ENCODE measurements around the gene ANKRD28. TPM values are rescaled to one million over a fixed set of nuclear protein-coding genes. Genes with fewer than 3 reads are reported as not detected.

Gene ANKRD28
- total and polyA plus RNA-seq, 9 of the 15 experiments (the other 6 are each of a cell fraction or from before 2014, with no cell fraction given), result 11.7 to 66.0 (median 36.7) TPM

DNA sequence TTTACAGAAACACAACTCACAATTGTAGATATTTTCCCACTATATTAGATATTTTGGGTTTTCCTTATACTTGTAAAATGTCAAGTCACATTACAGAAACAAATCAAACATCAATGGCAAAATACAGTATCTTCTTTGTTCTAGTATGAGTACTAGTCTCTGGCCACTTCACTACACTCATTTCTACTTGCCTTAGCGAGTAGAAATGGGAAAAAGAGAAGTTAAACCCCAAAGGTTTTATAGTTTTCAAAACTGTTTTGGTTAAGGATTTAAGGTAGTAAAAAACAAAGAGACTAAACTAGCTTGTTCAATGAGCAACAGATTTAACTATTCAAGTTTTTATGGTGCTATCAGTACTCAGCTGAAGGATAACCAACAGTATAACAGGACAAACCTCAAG is 114.5 kb downstream of the ANKRD28 start:
- Histone ChIP-seq H3K9me3 (replicated peaks; ENCODE audit: control insufficient read depth, insufficient read depth, low read depth, low read length) (no peaks in the 10 kb centered on the region), H3K27me3 (ENCODE audit: control insufficient read depth in 2 of 2, insufficient read depth in 2 of 2, low read length in 2 of 2) (no peaks in the 10 kb centered on the region), H3K36me3 (ENCODE audit: control insufficient read depth, insufficient read depth, low read length) (peaks cover 66% of the 10 kb centered on the region), H3K4me2 (ENCODE audit: insufficient read depth, low read length) (no peak overlapping the region), H3K4me1 (replicated peaks in 1 of 2; ENCODE audit: control insufficient read depth in 2 of 2, insufficient read depth in 2 of 2, low read length in 2 of 2) (peaks cover 4 to 16% of the 10 kb centered on the region in 2 experiments; a peak in 2 of 5 replicates), H3K79me2 (ENCODE audit: control insufficient read depth, insufficient read depth, low read length) (no peaks in the 10 kb centered on the region), H3K27ac (ENCODE audit: extremely low read depth, low read depth, low read length) (no peak overlapping the region; the same call in 2 of the 3 replicates), H2AFZ (ENCODE audit: low read depth, low read length) (no peak overlapping the region), H4K20me1 (replicated peaks; ENCODE audit: control insufficient read depth, insufficient read depth, low read length) (no peaks in the 10 kb centered on the region), H3K4me3 (no peak overlapping the region), H3K9me1 (ENCODE audit: control insufficient read depth, insufficient read depth, low read length) (no peaks in the 10 kb centered on the region), H3K9ac (ENCODE audit: insufficient read depth in 1 of 2, low read depth in 2 of 2, low read length in 2 of 2) (no peak overlapping the region)
- DNase-seq (ENCODE audit: extremely low read depth in 1 of 4, low spot score in 3 of 4), result no peak
- CTCF ChIA-PET (ENCODE audit: low intra/inter-chr PET ratio), result no interaction called here
- ATAC-seq, result no peak; the same call in 2 of the 3 replicates
- no TSS peak for BruUV-seq (replicated peaks)
- POLR2A ChIA-PET, result interaction anchor here (0.6 to 1.2 kb wide), 2 partner anchors 10 to 564 kb away, joined by 3 to 4 read pairs; no protein-coding TSS in a partner anchor
- intact Hi-C loops (cut with micrococcal nuclease), result no loop called here
- WGBS (ENCODE audit: insufficient coverage, low coverage, missing lambda C conversion rate), result 90% methylated on average over 1 of the region's 1 CpG
- TF ChIP-seq RBM14 (IDR thresholded peaks at IDR 0.05; ENCODE audit: borderline replicate concordance, insufficient read depth, low read depth, low read length) (no peak), TSC22D4 (tag; IDR thresholded peaks at IDR 0.05) (no peak), GABPA (tag; conservative IDR thresholded peaks at IDR 0.05; ENCODE audit: low read depth) (0 out of 2 replicates have a peak, but pooled peaks have one; percentile 15), GTF2E2 (tag; IDR thresholded peaks at IDR 0.05) (0 out of 2 replicates have a peak, but pooled peaks have one; percentile 41)
- TF ChIP-seq, protein P1, sequence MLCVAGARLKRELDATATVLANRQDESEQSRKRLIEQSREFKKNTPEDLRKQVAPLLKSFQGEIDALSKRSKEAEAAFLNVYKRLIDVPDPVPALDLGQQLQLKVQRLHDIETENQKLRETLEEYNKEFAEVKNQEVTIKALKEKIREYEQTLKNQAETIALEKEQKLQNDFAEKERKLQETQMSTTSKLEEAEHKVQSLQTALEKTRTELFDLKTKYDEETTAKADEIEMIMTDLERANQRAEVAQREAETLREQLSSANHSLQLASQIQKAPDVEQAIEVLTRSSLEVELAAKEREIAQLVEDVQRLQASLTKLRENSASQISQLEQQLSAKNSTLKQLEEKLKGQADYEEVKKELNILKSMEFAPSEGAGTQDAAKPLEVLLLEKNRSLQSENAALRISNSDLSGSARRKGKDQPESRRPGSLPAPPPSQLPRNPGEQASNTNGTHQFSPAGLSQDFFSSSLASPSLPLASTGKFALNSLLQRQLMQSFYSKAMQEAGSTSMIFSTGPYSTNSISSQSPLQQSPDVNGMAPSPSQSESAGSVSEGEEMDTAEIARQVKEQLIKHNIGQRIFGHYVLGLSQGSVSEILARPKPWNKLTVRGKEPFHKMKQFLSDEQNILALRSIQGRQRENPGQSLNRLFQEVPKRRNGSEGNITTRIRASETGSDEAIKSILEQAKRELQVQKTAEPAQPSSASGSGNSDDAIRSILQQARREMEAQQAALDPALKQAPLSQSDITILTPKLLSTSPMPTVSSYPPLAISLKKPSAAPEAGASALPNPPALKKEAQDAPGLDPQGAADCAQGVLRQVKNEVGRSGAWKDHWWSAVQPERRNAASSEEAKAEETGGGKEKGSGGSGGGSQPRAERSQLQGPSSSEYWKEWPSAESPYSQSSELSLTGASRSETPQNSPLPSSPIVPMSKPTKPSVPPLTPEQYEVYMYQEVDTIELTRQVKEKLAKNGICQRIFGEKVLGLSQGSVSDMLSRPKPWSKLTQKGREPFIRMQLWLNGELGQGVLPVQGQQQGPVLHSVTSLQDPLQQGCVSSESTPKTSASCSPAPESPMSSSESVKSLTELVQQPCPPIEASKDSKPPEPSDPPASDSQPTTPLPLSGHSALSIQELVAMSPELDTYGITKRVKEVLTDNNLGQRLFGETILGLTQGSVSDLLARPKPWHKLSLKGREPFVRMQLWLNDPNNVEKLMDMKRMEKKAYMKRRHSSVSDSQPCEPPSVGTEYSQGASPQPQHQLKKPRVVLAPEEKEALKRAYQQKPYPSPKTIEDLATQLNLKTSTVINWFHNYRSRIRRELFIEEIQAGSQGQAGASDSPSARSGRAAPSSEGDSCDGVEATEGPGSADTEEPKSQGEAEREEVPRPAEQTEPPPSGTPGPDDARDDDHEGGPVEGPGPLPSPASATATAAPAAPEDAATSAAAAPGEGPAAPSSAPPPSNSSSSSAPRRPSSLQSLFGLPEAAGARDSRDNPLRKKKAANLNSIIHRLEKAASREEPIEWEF (CRISPR knock-in tag; IDR thresholded peaks at IDR 0.05), result no peak
- TF ChIP-seq, protein P2, sequence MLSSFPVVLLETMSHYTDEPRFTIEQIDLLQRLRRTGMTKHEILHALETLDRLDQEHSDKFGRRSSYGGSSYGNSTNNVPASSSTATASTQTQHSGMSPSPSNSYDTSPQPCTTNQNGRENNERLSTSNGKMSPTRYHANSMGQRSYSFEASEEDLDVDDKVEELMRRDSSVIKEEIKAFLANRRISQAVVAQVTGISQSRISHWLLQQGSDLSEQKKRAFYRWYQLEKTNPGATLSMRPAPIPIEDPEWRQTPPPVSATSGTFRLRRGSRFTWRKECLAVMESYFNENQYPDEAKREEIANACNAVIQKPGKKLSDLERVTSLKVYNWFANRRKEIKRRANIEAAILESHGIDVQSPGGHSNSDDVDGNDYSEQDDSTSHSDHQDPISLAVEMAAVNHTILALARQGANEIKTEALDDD (IDR thresholded peaks at IDR 0.05), result peak; percentile 78
- TF ChIP-seq, protein P3, sequence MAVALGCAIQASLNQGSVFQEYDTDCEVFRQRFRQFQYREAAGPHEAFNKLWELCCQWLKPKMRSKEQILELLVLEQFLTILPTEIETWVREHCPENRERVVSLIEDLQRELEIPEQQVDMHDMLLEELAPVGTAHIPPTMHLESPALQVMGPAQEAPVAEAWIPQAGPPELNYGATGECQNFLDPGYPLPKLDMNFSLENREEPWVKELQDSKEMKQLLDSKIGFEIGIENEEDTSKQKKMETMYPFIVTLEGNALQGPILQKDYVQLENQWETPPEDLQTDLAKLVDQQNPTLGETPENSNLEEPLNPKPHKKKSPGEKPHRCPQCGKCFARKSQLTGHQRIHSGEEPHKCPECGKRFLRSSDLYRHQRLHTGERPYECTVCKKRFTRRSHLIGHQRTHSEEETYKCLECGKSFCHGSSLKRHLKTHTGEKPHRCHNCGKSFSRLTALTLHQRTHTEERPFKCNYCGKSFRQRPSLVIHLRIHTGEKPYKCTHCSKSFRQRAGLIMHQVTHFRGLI (CRISPR knock-in tag; IDR thresholded peaks at IDR 0.05), result no peak
- in situ Hi-C loops (cut with MboI), result no loop called here
- no peak for FAIRE-seq

Data from K562 (cell line).